ENCODE measurements around the gene ZBTB4.

The ZBTB4 gene

GRCh38 chr17:7468804-7469389 lies 10.5 kb downstream of the ZBTB4 start:
- no peak for DNase-seq

GRCh38 chr17:7468290-7468689 lies 11.1 kb downstream of the ZBTB4 start:
- no peak for DNase-seq

GRCh38 chr17:7467498-7467897 lies 11.9 kb downstream of the ZBTB4 start:
- DNase-seq: no peak

GRCh38 chr17:7466639-7467341 lies 12.6 kb downstream of the ZBTB4 start:
- no peak for DNase-seq

- no peak for DNase-seq
These were observed 13.2 kb downstream of the ZBTB4 start for GRCh38 chr17:7466318-7466638.

GRCh38 chr17:7465597-7466275 lies 13.7 kb downstream of the ZBTB4 start:
- DNase-seq: no peak

- DNase-seq: no peak
These were observed 15.3 kb downstream of the ZBTB4 start for GRCh38 chr17:7464081-7464480.

GRCh38 chr17:7463372-7463846 lies 16.0 kb downstream of the ZBTB4 start:
- no peak for DNase-seq

GRCh38 chr17:7462474-7463371 lies 16.7 kb downstream of the ZBTB4 start:
- no peak for DNase-seq

- DNase-seq: no peak
These were observed 18.4 kb downstream of the ZBTB4 start for GRCh38 chr17:7460850-7461660.

- no peak for DNase-seq
These were observed 19.4 kb downstream of the ZBTB4 start for GRCh38 chr17:7459961-7460545.

GRCh38 chr17:7448461-7448860 lies 31.0 kb downstream of the ZBTB4 start:
- no peak for DNase-seq

GRCh38 chr17:7445619-7445968 lies 33.8 kb downstream of the ZBTB4 start:
- DNase-seq: no peak

- DNase-seq: no peak
These were observed 34.5 kb downstream of the ZBTB4 start, which contains the start of gene CHRNB1 for GRCh38 chr17:7444682-7445618. TSS of gene CHRNB1 (plus strand) at chr17:7445061. CDS start at chr17:7445128, 67 bp downstream.

- DNase-seq: no peak
These were observed 35.6 kb downstream of the ZBTB4 start for GRCh38 chr17:7443499-7444485.

- DNase-seq: no peak
These were observed 37.3 kb downstream of the ZBTB4 start for GRCh38 chr17:7442142-7442541.

- no peak for DNase-seq
These were observed 38.2 kb downstream of the ZBTB4 start for GRCh38 chr17:7441266-7441665.

GRCh38 chr17:7440834-7441195 lies 38.6 kb downstream of the ZBTB4 start:
- DNase-seq: no peak

- no peak for DNase-seq
These were observed 39.2 kb downstream of the ZBTB4 start for GRCh38 chr17:7440113-7440833.
